ENCODE results near the gene IKZF3. TPM values are rescaled to one million over a fixed set of nuclear protein-coding genes. Genes with fewer than 3 reads are reported as not detected.

IKZF3 gene
- polyA plus RNA-seq, 1 of the 3 experiments (the other 2 are of a cell fraction), result not detected

- Histone ChIP-seq H3K9ac (no peak overlapping the region), H3K79me2 (ENCODE audit: insufficient read depth) (no peaks in the 10 kb centered on the region), H3K4me3 (ENCODE audit: low read depth in 2 of 2, low read length in 1 of 2) (no peak overlapping the region), H4K20me1 (ENCODE audit: insufficient read depth) (no peaks in the 10 kb centered on the region), H3K27me3 (ENCODE audit: insufficient read depth) (peaks cover 91% of the 10 kb centered on the region), H3K9me2 (no peaks in the 10 kb centered on the region), H3K36me3 (replicated peaks in 1 of 2; ENCODE audit: control insufficient read depth in 1 of 2, insufficient read depth in 2 of 2, low read length in 1 of 2) (no peaks in the 10 kb centered on the region), H3K9me3 (no peaks in the 10 kb centered on the region), H3F3A (replicated peaks; ENCODE audit: insufficient read depth) (no peaks in the 10 kb centered on the region), H3K4me1 (ENCODE audit: control insufficient read depth in 1 of 2, insufficient read depth in 2 of 2, low read depth in 1 of 2, low read length in 1 of 2) (no peaks in the 10 kb centered on the region), H2AFZ (ENCODE audit: low read depth) (no peak overlapping the region), H3K27ac (ENCODE audit: low read depth in 2 of 2, low read length in 1 of 2) (no peak overlapping the region), H3K4me2 (no peak overlapping the region)
- TF ChIP-seq MEF2A (IDR thresholded peaks at IDR 0.05; ENCODE audit: borderline replicate concordance, low read depth) (no peak), RAD21 (IDR thresholded peaks at IDR 0.05; ENCODE audit: low read length) (no peak), RFX5 (IDR thresholded peaks at IDR 0.05; ENCODE audit: low read length) (no peak), RXRA (IDR thresholded peaks at IDR 0.05; ENCODE audit: borderline replicate concordance, low read depth) (no peak), GABPA (IDR thresholded peaks at IDR 0.05; ENCODE audit: low read depth) (no peak), TCF12 (IDR thresholded peaks at IDR 0.05) (no peak), IRF3 (IDR thresholded peaks at IDR 0.05; ENCODE audit: low read depth, low read length) (no peak), NRF1 (IDR thresholded peaks at IDR 0.05; ENCODE audit: low read depth, low read length) (no peak), ZBTB33 (IDR thresholded peaks at IDR 0.05; ENCODE audit: borderline replicate concordance, low read depth) (no peak), ELF1 (IDR thresholded peaks at IDR 0.05) (no peak)
- CTCF ChIA-PET, result no interaction called here
- POLR2A ChIA-PET, result no interaction called here
- no peak for DNase-seq
These were observed 91.7 kb downstream of the IKZF3 start for GRCh38 chr17:39772415-39772814.

GRCh38 chr17:39769974-39770587 lies 94.0 kb downstream of the IKZF3 start:
- Histone ChIP-seq H3K9me2 (no peaks in the 10 kb centered on the region), H3F3A (replicated peaks; ENCODE audit: insufficient read depth) (no peaks in the 10 kb centered on the region), H3K9me3 (no peaks in the 10 kb centered on the region), H4K20me1 (ENCODE audit: insufficient read depth) (no peaks in the 10 kb centered on the region), H3K36me3 (replicated peaks in 1 of 2; ENCODE audit: control insufficient read depth in 1 of 2, insufficient read depth in 2 of 2, low read length in 1 of 2) (no peaks in the 10 kb centered on the region), H2AFZ (ENCODE audit: low read depth) (no peak overlapping the region), H3K27me3 (ENCODE audit: insufficient read depth) (peaks cover 93% of the 10 kb centered on the region), H3K79me2 (ENCODE audit: insufficient read depth) (no peaks in the 10 kb centered on the region), H3K27ac (ENCODE audit: low read depth in 2 of 2, low read length in 1 of 2) (no peak overlapping the region), H3K4me3 (ENCODE audit: low read depth in 2 of 2, low read length in 1 of 2) (no peak overlapping the region), H3K4me1 (ENCODE audit: control insufficient read depth in 1 of 2, insufficient read depth in 2 of 2, low read depth in 1 of 2, low read length in 1 of 2) (no peaks in the 10 kb centered on the region), H3K4me2 (no peak overlapping the region), H3K9ac (no peak overlapping the region)
- DNase-seq, result no peak
- ChIA-PET POLR2A (no interaction called here), CTCF (interaction anchor here (0.6 to 1.2 kb wide), 2 partner anchors 9 to 148 kb away, joined by 3 to 4 read pairs; no protein-coding TSS in a partner anchor)
- 10% methylated on average over 8 of the region's 8 CpGs for whole genome bisulfite sequencing (ENCODE audit: low lambda C conversion rate)
- TF ChIP-seq FOSL2 (IDR thresholded peaks at IDR 0.05; ENCODE audit: borderline replicate concordance, low read depth), result no peak
- no peak for TF ChIP-seq TAF1 (IDR thresholded peaks at IDR 0.05; ENCODE audit: borderline replicate concordance, low read depth, low read length)
- no peak for TF ChIP-seq TCF12 (IDR thresholded peaks at IDR 0.05)
- TF ChIP-seq PBX3 (IDR thresholded peaks at IDR 0.05), result no peak
- no peak for TF ChIP-seq SMC3 (IDR thresholded peaks at IDR 0.05; ENCODE audit: low read depth, low read length)
- no peak for TF ChIP-seq CTCF (IDR thresholded peaks at IDR 0.05)
- TF ChIP-seq NFIC (IDR thresholded peaks at IDR 0.05; ENCODE audit: borderline replicate concordance), result no peak
- no peak for TF ChIP-seq YY1 (IDR thresholded peaks at IDR 0.05; ENCODE audit: low read depth)
- TF ChIP-seq GABPA (IDR thresholded peaks at IDR 0.05; ENCODE audit: low read depth), result no peak
- no peak for TF ChIP-seq RCOR1 (IDR thresholded peaks at IDR 0.05; ENCODE audit: low read length)
- TF ChIP-seq FOXJ3 (CRISPR knock-in tag; IDR thresholded peaks at IDR 0.05), result no peak
- no peak for TF ChIP-seq RFX5 (IDR thresholded peaks at IDR 0.05; ENCODE audit: low read length)
- no peak for TF ChIP-seq TEAD4 (IDR thresholded peaks at IDR 0.05; ENCODE audit: borderline replicate concordance, insufficient read depth)
- TF ChIP-seq SIN3A (IDR thresholded peaks at IDR 0.05; ENCODE audit: borderline replicate concordance, low read depth, low read length), result no peak
- no peak for TF ChIP-seq USF2 (IDR thresholded peaks at IDR 0.05; ENCODE audit: borderline replicate concordance, low read depth, low read length)
- no peak for TF ChIP-seq EZH2phosphoT487 (IDR thresholded peaks at IDR 0.05; ENCODE audit: borderline replicate concordance, low read depth)

All from SK-N-SH (cell line).